Erythroblast (primary cell): ENCODE data around the gene ZMPSTE24.

ENCODE experiments used
- DNase-seq, 2 experiments: peaks; one replicate each; lab custom pipeline; 2025; lab: John Stamatoyannopoulos, UW
- GATA1 ChIP-seq: IDR thresholded peaks from 2 replicates; pipeline ENCODE4 v1.6.1; 2011; ENCODE audit warnings: low read depth, mild to moderate bottlenecking, control low read depth, low read length, moderate library complexity
- POLR2A ChIP-seq: IDR thresholded peaks from 2 replicates; pipeline ENCODE4 v1.6.1; 2011; ENCODE audit warnings: mild to moderate bottlenecking, low read length

ZMPSTE24 gene

GRCh38 chr1:40247655-40248054 lies 10.4 kb upstream of the ZMPSTE24 start, which contains the start of gene TMCO2:
TMCO2 (plus strand) TSS chr1:40247937; CDS start chr1:40247994, 57 bp downstream.
- TF ChIP-seq POLR2A (no peak), GATA1 (no peak)
- DNase-seq = no peak

- TF ChIP-seq GATA1 = no peak
- TF ChIP-seq POLR2A = no peak
- DNase-seq = peak; percentile 29 to 70
These were observed 9.6 kb upstream of the ZMPSTE24 start for GRCh38 chr1:40248412-40248811.

DNA sequence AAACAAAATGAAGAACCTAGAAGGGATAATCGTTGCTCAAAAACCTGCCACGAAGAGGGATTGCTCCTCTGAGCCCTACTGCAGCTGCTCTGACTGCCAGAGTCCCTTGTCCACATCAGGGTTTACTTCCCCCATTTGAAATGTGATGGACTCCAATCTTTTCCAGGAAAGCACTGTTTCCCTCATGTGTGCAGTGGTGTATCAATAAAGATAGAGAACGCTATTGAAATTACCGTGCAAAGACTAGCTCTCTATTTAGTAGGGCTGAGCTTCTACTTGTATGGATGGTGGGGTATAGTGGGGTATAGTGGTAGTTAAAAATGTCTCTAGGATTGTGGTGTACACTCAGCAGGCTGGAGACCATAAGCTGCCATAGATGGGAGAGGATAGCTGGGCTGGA lies 6.6 kb upstream of the ZMPSTE24 start:
- no peak for TF ChIP-seq POLR2A
- no peak for TF ChIP-seq GATA1

GRCh38 chr1:40252601-40253000 lies 5.4 kb upstream of the ZMPSTE24 start:
- no peak for TF ChIP-seq GATA1
- TF ChIP-seq POLR2A = no peak

More for the DNA sequence above, 6.6 kb upstream of the ZMPSTE24 start:
- DNase-seq = no peak

DNA sequence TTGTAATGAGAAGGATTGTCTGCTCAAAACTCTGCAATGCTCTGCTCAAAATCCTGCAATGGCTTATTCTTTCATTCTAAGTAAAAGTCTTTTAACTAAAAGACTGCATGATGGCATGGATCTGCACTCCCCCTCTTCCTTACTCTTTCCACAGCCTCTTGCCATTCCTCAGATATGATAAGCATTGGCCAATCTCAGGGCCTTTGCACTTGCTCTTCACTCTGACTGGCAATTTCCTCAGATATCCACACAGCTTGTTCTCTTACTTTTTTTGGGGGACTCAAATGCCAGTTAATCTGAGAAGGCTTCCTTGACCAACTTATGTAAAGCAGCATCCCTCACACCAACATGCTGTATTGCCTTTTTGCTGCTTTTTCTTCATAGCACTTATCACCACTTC lies 2.8 kb upstream of the ZMPSTE24 start:
- TF ChIP-seq GATA1 = no peak
- TF ChIP-seq POLR2A = no peak
- DNase-seq = no peak

More at GRCh38 chr1:40252601-40253000, 5.4 kb upstream of the ZMPSTE24 start:
- no peak for DNase-seq

DNA sequence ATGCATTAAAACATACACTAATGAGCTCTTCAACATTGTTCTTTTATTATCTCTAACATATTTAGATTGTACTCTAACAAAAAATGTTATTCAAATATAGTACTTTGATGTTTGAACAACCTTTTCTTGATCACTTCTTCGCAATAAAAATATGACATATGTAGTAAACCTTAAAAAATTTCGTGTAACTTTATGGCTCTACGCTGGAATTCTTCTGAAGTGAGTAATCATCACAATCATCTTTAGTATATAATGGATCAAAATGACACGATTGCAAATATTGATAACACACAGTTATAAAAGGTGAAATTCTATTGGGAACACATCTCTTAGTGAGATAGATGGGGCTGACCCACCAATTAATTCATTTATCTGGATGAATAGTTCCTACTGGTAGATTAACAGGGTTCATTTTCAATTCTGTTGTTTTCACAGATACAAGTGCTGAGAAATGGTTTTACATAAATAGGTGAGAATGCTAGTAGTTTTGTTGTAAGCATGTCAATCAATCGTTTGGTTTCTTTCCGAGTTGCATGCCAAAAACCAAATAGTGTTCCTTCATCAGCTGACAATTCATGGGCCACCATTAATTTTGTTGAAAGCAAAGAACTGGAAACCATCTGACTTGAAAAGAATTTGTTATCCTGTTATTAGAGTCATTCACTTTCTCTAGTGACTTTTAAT lies 1.5 kb upstream of the ZMPSTE24 start:
- peak; percentile 38 to 57 for DNase-seq
- TF ChIP-seq GATA1 = no peak
- no peak for TF ChIP-seq POLR2A

- TF ChIP-seq GATA1 (no peak), POLR2A (no peak)
- peak in 1 of 2 experiments; percentile 85 for DNase-seq
These were observed 736 bp upstream of the ZMPSTE24 start for GRCh38 chr1:40257313-40257687.

DNA sequence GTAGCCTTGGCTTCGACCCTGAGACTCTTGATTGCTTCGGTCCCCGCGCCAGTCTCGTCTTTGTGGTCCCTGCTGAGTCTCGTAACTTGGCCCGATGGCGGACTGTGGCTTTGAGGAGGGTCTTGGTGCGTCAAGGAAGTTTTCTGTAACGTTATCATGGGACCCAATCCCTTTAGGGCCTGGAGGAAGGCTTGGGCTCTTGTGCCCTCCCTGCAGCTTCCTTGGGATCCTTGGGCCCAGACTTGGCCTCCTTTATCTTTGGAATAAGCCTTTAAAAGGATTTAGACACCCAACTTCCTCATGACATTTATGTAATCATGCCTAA lies 371 bp downstream of the ZMPSTE24 start:
- DNase-seq = no peak
- TF ChIP-seq POLR2A (no peak), GATA1 (no peak)

DNA sequence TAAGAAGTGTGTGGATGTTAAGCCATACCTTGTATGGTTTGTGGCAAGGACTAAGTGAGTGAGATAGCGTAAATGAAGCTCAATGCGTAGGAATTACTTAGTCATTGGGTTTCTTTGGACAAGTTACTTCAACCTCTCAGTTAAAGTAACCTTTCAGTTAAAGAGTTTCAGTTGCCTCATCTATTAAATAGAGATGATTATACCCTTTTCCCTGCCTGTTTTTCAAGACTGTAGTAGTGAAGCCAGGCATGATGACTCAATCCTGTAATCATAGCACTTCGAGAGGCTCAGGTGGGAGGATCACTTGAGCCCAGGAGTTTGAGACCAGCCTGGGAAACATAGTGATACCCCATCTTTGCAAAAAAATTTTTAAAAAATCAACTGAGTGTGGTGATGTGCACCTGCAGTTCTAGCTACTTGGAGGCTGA lies 6.3 kb downstream of the ZMPSTE24 start:
- DNase-seq = peak in 1 of 2 experiments; percentile 28

GRCh38 chr1:40265298-40265697 lies 7.3 kb downstream of the ZMPSTE24 start:
- no peak for DNase-seq
- TF ChIP-seq POLR2A (no peak), GATA1 (no peak)

More for the DNA sequence above, 6.3 kb downstream of the ZMPSTE24 start:
- TF ChIP-seq POLR2A (no peak), GATA1 (no peak)

- TF ChIP-seq GATA1 = no peak
- no peak for TF ChIP-seq POLR2A
- no peak for DNase-seq
These were observed 7.9 kb downstream of the ZMPSTE24 start for GRCh38 chr1:40265919-40266318.

DNA sequence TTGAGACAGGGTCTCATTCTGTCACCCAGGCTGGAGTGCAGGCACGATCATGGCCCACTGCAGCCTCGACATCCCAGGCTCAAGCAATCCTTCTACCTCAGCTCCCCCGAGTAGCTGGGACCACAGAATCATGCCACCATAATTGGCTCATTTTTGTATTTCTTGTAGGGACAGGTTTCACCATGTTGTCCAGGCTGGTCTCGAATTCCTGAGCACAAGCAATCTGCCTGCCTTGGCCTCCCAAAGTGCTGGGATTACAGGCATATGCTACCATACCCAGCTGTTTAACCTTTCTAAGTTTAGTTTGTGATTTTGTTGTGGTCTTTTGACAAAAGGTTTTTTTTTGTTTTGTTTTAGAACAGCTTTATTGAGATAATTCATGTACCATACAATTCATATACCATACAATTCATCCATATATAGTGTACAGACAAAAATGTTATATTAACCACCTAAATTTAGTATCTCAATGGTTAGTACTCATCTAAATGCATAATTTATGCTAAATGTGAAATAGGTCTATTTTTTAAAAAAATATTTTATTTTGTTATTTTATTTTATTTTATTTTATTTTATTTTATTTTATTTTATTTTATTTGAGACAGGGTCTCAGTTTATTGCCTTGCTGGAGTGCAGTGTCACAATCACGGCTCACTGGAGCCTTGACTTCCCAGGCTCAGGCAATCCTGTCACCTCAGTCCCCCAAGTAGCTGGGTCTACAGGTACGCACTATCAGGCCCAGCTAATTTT lies 8.9 kb downstream of the ZMPSTE24 start:
- TF ChIP-seq GATA1 = no peak
- no peak for DNase-seq

DNA sequence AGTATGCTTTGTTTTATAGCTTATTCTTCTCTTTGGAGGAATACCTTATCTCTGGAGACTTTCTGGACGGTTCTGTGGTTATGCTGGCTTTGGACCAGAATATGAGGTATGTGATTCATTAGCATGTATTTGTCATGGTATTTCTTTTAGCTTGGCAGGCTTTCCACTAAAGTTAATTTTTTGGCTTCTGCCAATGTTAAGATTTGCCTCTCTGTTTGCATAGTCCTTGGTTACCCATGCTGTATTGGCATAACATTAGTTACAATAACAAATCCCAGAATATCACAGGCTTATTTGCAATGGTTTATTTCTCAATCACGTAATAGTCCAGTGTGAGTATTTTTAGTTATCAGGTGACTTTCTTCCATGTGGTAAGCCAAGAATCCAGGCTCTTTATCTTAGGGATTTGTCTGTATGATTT lies 9.7 kb downstream of the ZMPSTE24 start:
- TF ChIP-seq POLR2A (no peak), GATA1 (no peak)
- peak; percentile 15 to 16 for DNase-seq

DNA sequence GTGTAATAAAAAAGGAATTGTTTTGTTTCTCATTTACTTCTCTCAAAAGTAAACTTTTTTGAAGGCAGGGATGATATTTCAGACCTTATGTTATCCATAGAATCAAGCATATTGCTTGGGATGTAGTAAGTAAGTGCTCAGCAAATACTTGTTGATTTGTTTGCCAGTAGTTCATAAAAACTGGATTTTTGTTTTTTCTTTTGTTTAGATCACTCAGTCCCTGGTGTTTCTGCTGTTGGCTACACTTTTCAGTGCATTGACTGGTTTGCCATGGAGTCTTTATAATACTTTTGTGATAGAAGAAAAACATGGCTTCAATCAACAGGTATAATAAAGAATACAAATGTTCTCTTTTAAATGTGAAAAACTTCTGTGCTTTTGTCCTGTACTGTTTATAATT lies 10.2 kb downstream of the ZMPSTE24 start:
- TF ChIP-seq POLR2A = no peak
- no peak for TF ChIP-seq GATA1
- no peak for DNase-seq
